Osteocyte (in vitro differentiated cells): Measurements from ENCODE around the gene DAB2IP. TPM values are rescaled to one million over a fixed set of nuclear protein-coding genes. Genes with fewer than 3 reads are reported as not detected.

ENCODE experiments used
- DNase-seq: peaks from one replicate; pipeline ENCODE4 v3.0.0; 2021; ENCODE audit warnings: mixed read lengths; ENCODE audit not compliant: unreplicated experiment; ENCODE audit errors: extremely low spot score
- H3K27ac Mint-ChIP-seq: one replicate; pipeline ENCODE4 v1.8.0; 2021; ENCODE audit warnings: mild to moderate bottlenecking, mixed read lengths; ENCODE audit not compliant: unreplicated experiment
- H3K27me3 Mint-ChIP-seq: one replicate; pipeline ENCODE4 v1.8.0; 2021; ENCODE audit warnings: mixed read lengths; ENCODE audit not compliant: unreplicated experiment
- H3K36me3 Mint-ChIP-seq: one replicate; pipeline ENCODE4 v1.8.0; 2021; ENCODE audit warnings: mixed read lengths; ENCODE audit not compliant: unreplicated experiment
- H3K4me1 Mint-ChIP-seq: one replicate; pipeline ENCODE4 v1.8.0; 2021; ENCODE audit warnings: mixed read lengths; ENCODE audit not compliant: unreplicated experiment
- H3K4me3 Mint-ChIP-seq: one replicate; pipeline ENCODE4 v1.8.0; 2021; ENCODE audit warnings: mild to moderate bottlenecking, moderate library complexity, mixed read lengths; ENCODE audit not compliant: unreplicated experiment
- H3K9me3 Mint-ChIP-seq: one replicate; pipeline ENCODE4 v1.8.0; 2021; ENCODE audit warnings: mixed read lengths; ENCODE audit not compliant: unreplicated experiment
- total RNA-seq: library from RNA; stranded (reverse); gene quantifications from 2 replicates; pipeline ENCODE4 v1.2.1, GENCODE V29; 2021
- TF ChIP-seq, protein P1 (sequence below): fragments of 200-600 bp; sonication (generic); IDR thresholded peaks from 2 replicates; pipeline ENCODE4 v1.5.0; 2021; ENCODE audit warnings: antibody characterized with exemption, mild to moderate bottlenecking, moderate library complexity

DAB2IP gene
- total RNA-seq, 1 donor from 2014 or later, result 43.6 TPM

- no peak overlapping the region for H3K27ac Mint-ChIP-seq
Measured at GRCh38 chr9:121633119-121633714, 18.2 kb upstream of the DAB2IP start.

DNA sequence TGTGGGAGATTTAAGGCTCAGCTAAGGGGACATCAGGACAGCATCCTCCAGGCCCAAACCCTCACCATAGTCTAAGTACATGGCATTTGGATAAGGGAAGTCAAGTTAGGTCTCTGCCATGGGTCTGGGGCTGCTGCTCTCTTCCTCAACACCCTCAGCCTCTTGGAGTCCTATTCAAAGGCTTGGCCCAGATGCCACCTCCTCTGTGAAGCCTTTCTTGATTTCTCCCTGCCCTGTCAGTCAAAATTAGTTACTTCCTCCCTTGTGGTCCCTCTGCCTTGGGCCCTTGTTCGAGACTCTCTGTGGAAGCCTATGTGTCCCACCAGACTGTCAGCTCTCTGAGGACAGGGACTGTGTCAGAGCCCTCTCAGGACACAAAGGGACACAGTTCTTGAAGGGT lies 17.7 kb upstream of the DAB2IP start:
- Mint-ChIP-seq H3K36me3 (no peaks in the 10 kb centered on the region), H3K9me3 (no peaks in the 10 kb centered on the region), H3K27me3 (no peaks in the 10 kb centered on the region), H3K4me3 (no peak overlapping the region), H3K4me1 (peaks cover 31% of the 10 kb centered on the region), H3K27ac (no peak overlapping the region)
- TF ChIP-seq, protein P1, sequence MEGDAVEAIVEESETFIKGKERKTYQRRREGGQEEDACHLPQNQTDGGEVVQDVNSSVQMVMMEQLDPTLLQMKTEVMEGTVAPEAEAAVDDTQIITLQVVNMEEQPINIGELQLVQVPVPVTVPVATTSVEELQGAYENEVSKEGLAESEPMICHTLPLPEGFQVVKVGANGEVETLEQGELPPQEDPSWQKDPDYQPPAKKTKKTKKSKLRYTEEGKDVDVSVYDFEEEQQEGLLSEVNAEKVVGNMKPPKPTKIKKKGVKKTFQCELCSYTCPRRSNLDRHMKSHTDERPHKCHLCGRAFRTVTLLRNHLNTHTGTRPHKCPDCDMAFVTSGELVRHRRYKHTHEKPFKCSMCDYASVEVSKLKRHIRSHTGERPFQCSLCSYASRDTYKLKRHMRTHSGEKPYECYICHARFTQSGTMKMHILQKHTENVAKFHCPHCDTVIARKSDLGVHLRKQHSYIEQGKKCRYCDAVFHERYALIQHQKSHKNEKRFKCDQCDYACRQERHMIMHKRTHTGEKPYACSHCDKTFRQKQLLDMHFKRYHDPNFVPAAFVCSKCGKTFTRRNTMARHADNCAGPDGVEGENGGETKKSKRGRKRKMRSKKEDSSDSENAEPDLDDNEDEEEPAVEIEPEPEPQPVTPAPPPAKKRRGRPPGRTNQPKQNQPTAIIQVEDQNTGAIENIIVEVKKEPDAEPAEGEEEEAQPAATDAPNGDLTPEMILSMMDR, result no peak
- DNase-seq, result no peak

More at GRCh38 chr9:121633119-121633714, 18.2 kb upstream of the DAB2IP start:
- Mint-ChIP-seq H3K27me3 (no peaks in the 10 kb centered on the region), H3K36me3 (no peaks in the 10 kb centered on the region), H3K4me1 (peaks cover 26% of the 10 kb centered on the region), H3K9me3 (no peaks in the 10 kb centered on the region), H3K4me3 (no peak overlapping the region)
- TF ChIP-seq, protein P1, result no peak
- DNase-seq, result no peak

DNA sequence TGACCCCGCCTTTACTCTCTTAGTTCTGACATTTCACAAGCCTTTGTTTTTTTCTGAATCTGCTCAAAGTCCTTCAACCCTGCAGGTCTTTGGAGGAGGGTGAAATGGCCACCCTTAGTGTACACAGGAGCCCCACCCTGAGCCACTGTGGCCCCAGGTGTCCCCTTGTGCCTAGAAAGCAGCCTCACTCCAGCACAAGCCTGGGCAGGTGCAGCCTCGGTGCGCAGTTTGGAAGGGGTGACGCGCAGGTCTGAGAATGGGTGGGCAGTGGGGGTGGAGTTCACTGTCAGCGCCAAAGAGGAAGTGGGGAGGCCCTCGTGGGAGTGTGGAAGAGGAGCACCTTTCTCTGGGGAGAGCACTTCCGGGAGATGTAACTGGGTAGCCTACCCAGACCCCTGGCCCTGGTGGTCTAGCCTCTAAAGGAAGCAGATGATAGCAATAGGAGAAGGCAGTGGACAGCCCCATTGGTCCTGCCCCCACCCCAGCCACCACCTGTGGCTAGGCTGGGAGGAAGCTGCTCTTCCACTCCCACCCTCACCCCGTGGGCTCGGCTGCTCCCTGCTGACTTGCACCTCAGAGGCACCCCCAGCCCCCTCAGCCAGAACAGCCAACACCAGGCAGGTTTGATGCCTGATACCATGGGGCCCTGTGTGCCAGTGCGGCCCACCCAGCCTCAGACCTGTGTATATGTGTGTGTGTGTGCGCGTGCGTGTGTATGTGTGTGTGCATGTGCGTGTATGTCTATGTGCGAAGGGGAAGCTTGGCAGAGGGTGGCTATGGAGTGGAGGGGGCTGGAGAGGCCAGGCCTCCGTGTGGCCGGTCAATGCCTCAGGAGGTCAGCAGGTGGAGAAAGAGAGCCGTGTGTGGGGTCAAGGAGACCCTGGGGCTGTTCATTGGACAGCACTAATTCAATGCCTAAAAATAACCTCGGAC lies 16.8 kb upstream of the DAB2IP start:
- no peaks in the 10 kb centered on the region for H3K36me3 Mint-ChIP-seq
- no peak overlapping the region for H3K27ac Mint-ChIP-seq
- no peaks in the 10 kb centered on the region for H3K27me3 Mint-ChIP-seq
- TF ChIP-seq, protein P1, result peak; percentile 62
- H3K4me3 Mint-ChIP-seq, result no peak overlapping the region
- DNase-seq, result no peak
- H3K4me1 Mint-ChIP-seq, result peaks cover 32% of the 10 kb centered on the region
- no peaks in the 10 kb centered on the region for H3K9me3 Mint-ChIP-seq

- Mint-ChIP-seq H3K4me3 (no peak overlapping the region), H3K9me3 (no peaks in the 10 kb centered on the region), H3K4me1 (peaks cover 34% of the 10 kb centered on the region), H3K27ac (no peak overlapping the region), H3K27me3 (no peaks in the 10 kb centered on the region), H3K36me3 (no peaks in the 10 kb centered on the region)
- no peak for DNase-seq
- TF ChIP-seq, protein P1, result no peak
Measured at GRCh38 chr9:121635300-121635876, 16.0 kb upstream of the DAB2IP start.
